Uterus (tissue), 4 donors: ENCODE measurements around the gene FAHD1. TPM values are rescaled to one million over a fixed set of nuclear protein-coding genes. Genes with fewer than 3 reads are reported as not detected.
"Not testable (repeated sequence)": the region's sequence is repeated elsewhere in the genome, so short reads cannot be mapped to it uniquely, and the experiment has no call there.

Experiments
- DNase-seq, 2 donors: peaks; one replicate each; pipeline ENCODE4 v3.0.0-alpha.2; 2019 to 2020
- H3K27ac ChIP-seq, 2 donors: fragments of 200-600 bp; sonication (generic); 1 replicate in 1 of 2; 2 replicates in 1 of 2; pipeline ENCODE4 v1.5.1; 2016 to 2018
- H3K27me3 ChIP-seq, 2 donors: fragments of 200-600 bp; sonication (generic); one replicate each; pipeline ENCODE4 v1.5.1; 2018 to 2019; ENCODE audit warnings: control low read depth in 1 of 2
- H3K36me3 ChIP-seq, 2 donors: fragments of 200-600 bp; sonication (generic); one replicate each; pipeline ENCODE4 v1.5.1; 2019; ENCODE audit warnings: control low read depth in 1 of 2
- H3K4me1 ChIP-seq, 2 donors: fragments of 200-600 bp; sonication (generic); one replicate each; pipeline ENCODE4 v1.5.1; 2018 to 2019; ENCODE audit warnings: control low read depth in 1 of 2
- H3K4me3 ChIP-seq, 2 donors: fragments of 200-600 bp; sonication (generic); 1 replicate in 1 of 2; 2 replicates in 1 of 2; pipeline ENCODE4 v1.5.1; 2018 to 2019; ENCODE audit warnings: mild to moderate bottlenecking in 1 of 2
- H3K9me3 ChIP-seq, 2 donors: fragments of 200-600 bp; sonication (generic); one replicate each; pipeline ENCODE4 v1.5.1; 2019; ENCODE audit warnings: control low read depth in 1 of 2
- CTCF ChIP-seq, 4 experiments: fragments of 200-600 bp in 2 of 4; fragments of 450-650 bp in 2 of 4; sonication (generic) in 2 of 4; IDR thresholded peaks; one replicate each; pipeline ENCODE4 v1.5.1; 2016 to 2019; ENCODE audit warnings: antibody characterized with exemption in 4 of 4, mild to moderate bottlenecking in 2 of 4, moderate library complexity in 1 of 4
- POLR2A ChIP-seq, 2 donors: fragments of 450-650 bp; IDR thresholded peaks; one replicate each; pipeline ENCODE4 v1.6.1; 2016; ENCODE audit warnings: antibody characterized with exemption in 2 of 2, mild to moderate bottlenecking in 1 of 2, moderate library complexity in 1 of 2
- intact Hi-C: fragments of 100-400 bp; cut with DNase I; formaldehyde crosslinking; loops from one replicate; pipeline ENCODE4 v1.15.1; 2023; ENCODE audit warnings: low total_unique reads
- total RNA-seq, 4 donors: library from RNA; depleted of rRNA in 3 of 4; stranded (reverse); fragments of >200 nt in 3 of 4; gene quantifications; one replicate each; pipeline versions ENCODE4 v1.1.0 to v1.2.4, GENCODE V29; 2014 to 2023
- donor health status: DM: yes; HTN: yes; CAD: no.

Gene FAHD1
- total RNA-seq, 4 donors from 2014 or later = 3.5 to 115 (median 22.2) TPM

- intact Hi-C loops = no loop called here
- Histone ChIP-seq H3K4me3 (no peak overlapping the region), H3K27me3 (no peaks in the 10 kb centered on the region), H3K27ac (no peak overlapping the region), H3K9me3 (no peaks in the 10 kb centered on the region), H3K4me1 (no peaks in the 10 kb centered on the region), H3K36me3 (no peaks in the 10 kb centered on the region)
- TF ChIP-seq CTCF (IDR thresholded peaks at IDR 0.05) (no peak), POLR2A (IDR thresholded peaks at IDR 0.05) (no peak)
- no peak for DNase-seq
Measured at GRCh38 chr16:1792836-1793577, 34.0 kb upstream of the FAHD1 start.

DNA sequence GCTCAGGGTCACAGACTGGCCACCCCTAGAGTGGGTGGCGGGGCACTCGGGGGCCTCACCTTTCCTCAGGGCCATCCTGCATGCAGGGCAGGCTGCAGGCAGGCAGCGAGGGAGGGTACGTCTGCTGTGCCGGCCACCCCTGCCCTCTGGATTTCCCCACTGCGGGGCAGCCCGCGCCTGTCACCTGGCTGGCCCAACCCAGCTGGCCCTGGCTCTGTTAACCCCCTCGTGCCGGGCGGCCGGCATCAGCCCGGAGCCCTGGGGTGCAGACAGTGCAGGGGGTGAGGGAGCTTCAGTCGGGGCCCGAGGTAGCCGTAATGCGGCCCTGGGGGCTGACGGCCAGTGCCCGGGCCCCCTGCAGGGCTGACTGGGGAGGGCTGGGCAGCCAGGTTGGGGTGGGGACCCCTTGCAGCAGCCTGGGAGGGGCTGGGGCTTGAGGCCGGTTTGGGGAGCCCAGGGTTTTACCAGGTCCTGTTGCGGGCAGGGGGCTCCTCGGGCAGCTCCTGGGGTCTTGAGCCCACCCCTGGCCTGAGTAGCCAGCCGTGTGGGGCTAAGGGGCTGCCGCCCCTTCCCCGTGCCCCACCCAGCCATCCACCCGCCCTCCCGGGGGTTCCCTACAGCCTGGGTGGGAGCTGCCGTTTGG lies 33.3 kb upstream of the FAHD1 start, which contains the start of gene IGFALS:
Gene IGFALS (minus strand): TSS at position 128 of the 643 bp plus-strand sequence. CDS start 53 bp downstream, at position 75.
- DNase-seq = no peak
- Histone ChIP-seq H3K4me1 (no peaks in the 10 kb centered on the region), H3K9me3 (no peaks in the 10 kb centered on the region), H3K27me3 (no peaks in the 10 kb centered on the region), H3K36me3 (no peaks in the 10 kb centered on the region), H3K27ac (no peak within 1 kb of the TSS), H3K4me3 (no peak within 1 kb of the TSS)
- intact Hi-C loops = no loop called here
- TF ChIP-seq CTCF (IDR thresholded peaks at IDR 0.05) (no peak), POLR2A (IDR thresholded peaks at IDR 0.05) (no peak)

DNA sequence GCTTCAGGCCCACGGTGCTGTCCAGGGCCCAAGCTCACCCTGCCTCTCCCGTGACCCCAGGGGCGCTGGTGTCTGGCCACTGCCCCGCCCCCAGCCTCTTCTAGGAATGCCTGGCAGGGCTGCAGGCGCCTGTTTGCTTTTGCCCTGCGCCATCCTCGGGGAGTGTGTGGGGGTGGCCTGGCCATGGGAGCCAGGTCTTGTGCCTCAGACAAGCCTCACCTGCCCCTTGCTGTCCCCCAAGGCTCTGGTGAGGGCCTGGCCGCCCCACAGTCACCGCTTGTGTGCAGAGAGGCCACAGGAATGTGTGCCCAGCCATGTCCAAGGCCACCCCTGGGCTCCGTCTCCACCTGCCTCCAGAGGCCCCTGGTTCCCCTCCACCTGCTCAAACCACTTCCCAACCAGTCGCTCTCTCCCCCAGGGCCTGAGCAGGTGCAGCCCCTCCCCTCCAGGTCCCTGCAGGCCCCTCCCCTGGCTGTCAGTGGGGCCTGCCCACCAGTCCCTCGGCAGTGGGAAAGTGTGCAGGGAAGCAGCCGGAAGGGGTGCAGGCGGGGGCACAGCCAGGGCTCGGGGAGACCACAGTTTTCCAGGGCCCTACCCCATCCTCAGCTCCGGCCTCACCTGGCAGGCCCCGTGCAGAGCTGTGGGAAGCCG lies 32.7 kb upstream of the FAHD1 start:
- H3K27me3 ChIP-seq = no peaks in the 10 kb centered on the region
- no peak overlapping the region for H3K27ac ChIP-seq
- DNase-seq = no peak
- H3K9me3 ChIP-seq = no peaks in the 10 kb centered on the region
- no peaks in the 10 kb centered on the region for H3K36me3 ChIP-seq
- no peaks in the 10 kb centered on the region for H3K4me1 ChIP-seq
- TF ChIP-seq POLR2A (IDR thresholded peaks at IDR 0.05) = no peak
- TF ChIP-seq CTCF (IDR thresholded peaks at IDR 0.05) = no peak
- H3K4me3 ChIP-seq = no peak overlapping the region
- intact Hi-C loops = no loop called here

GRCh38 chr16:1794908-1795666 lies 31.9 kb upstream of the FAHD1 start:
- no peak for TF ChIP-seq CTCF (IDR thresholded peaks at IDR 0.05)
- no peak for TF ChIP-seq POLR2A (IDR thresholded peaks at IDR 0.05)
- no peak for DNase-seq
- intact Hi-C loops = no loop called here

DNA sequence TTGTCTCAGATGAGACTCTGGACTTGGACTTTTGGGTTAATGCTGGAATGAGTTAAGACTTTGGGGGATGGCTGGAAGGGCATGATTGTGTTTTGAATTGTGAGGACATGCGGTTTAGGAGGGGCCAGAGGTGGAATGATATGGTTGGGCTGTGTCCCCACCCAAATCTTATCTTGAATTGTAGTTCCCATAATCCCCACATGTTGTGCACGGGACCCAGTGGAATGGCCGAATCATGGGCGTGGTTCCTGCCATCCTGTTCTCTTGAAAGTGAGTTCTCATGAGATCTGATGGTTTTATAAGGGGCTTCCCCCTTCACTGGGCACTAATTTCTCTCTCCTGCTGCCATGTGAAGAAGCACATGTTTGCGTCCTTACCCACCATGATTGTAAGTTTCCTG lies 27.7 kb upstream of the FAHD1 start:
- intact Hi-C loops, H3K4me1 ChIP-seq, H3K27ac ChIP-seq, H3K4me3 ChIP-seq, H3K36me3 ChIP-seq, H3K27me3 ChIP-seq, DNase-seq, H3K9me3 ChIP-seq: not testable (repeated sequence)

More at GRCh38 chr16:1794908-1795666, 31.9 kb upstream of the FAHD1 start:
- no peaks in the 10 kb centered on the region for H3K36me3 ChIP-seq
- H3K4me3 ChIP-seq = no peak overlapping the region
- H3K9me3 ChIP-seq = no peaks in the 10 kb centered on the region
- H3K27me3 ChIP-seq = no peaks in the 10 kb centered on the region
- no peaks in the 10 kb centered on the region for H3K4me1 ChIP-seq
- no peak overlapping the region for H3K27ac ChIP-seq
